Tibial nerve (tissue), 4 donors: ENCODE measurements around the gene SAPCD2. TPM values are rescaled to one million over a fixed set of nuclear protein-coding genes. Genes with fewer than 3 reads are reported as not detected.
"Not testable (repeated sequence)": the region's sequence is repeated elsewhere in the genome, so short reads cannot be mapped to it uniquely, and the experiment has no call there.

Source experiments
- DNase-seq, 2 donors: peaks; one replicate each; pipeline ENCODE4 v3.0.0-alpha.2; 2019; ENCODE audit warnings: low spot score in 2 of 2
- H3K27ac ChIP-seq, 4 donors: fragments of 200-600 bp; sonication (generic) in 3 of 4; one replicate each; pipeline ENCODE4 v1.5.1; 2017 to 2019; ENCODE audit warnings: mild to moderate bottlenecking in 1 of 4
- H3K27me3 ChIP-seq, 2 donors: fragments of 200-600 bp; sonication (generic) in 1 of 2; one replicate each; pipeline versions ENCODE4 v1.5.1 to v1.6.0; 2017 to 2019
- H3K36me3 ChIP-seq, 3 donors: fragments of 200-600 bp; sonication (generic); one replicate each; pipeline ENCODE4 v1.5.1; 2018 to 2019
- H3K4me1 ChIP-seq, 4 donors: fragments of 200-600 bp; sonication (generic) in 3 of 4; one replicate each; pipeline ENCODE4 v1.5.1; 2017 to 2019
- H3K4me3 ChIP-seq, 4 donors: fragments of 200-600 bp; sonication (generic) in 3 of 4; one replicate each; pipeline ENCODE4 v1.5.1; 2017 to 2019; ENCODE audit warnings: mild to moderate bottlenecking in 1 of 4, moderate library complexity in 1 of 4
- H3K9me3 ChIP-seq, 4 donors: fragments of 200-600 bp; sonication (generic) in 3 of 4; one replicate each; pipeline ENCODE4 v1.5.1; 2017 to 2019
- CTCF ChIP-seq, 5 experiments: fragments of 200-600 bp in 3 of 5; fragments of 450-650 bp in 2 of 5; sonication (generic) in 3 of 5; IDR thresholded peaks; one replicate each; pipeline ENCODE4 v1.5.1; 2016 to 2019; ENCODE audit warnings: antibody characterized with exemption in 5 of 5, mild to moderate bottlenecking in 3 of 5, moderate library complexity in 2 of 5
- EP300 ChIP-seq, 2 donors: sonication (generic); formaldehyde crosslinking; IDR thresholded peaks; one replicate each; pipeline ENCODE4 v1.6.1; 2017; ENCODE audit warnings: antibody characterized with exemption in 2 of 2, mild to moderate bottlenecking in 1 of 2
- POLR2A ChIP-seq, 2 donors: fragments of 450-650 bp; IDR thresholded peaks; one replicate each; pipeline ENCODE4 v1.6.1; 2017; ENCODE audit warnings: antibody characterized with exemption in 2 of 2, mild to moderate bottlenecking in 2 of 2, moderate library complexity in 2 of 2
- WGBS, 2 donors: methylation state at CpG; one replicate each; pipeline ENCODE4 v1.1.5; 2018; 5-methylcytosine and 5-hydroxymethylcytosine counted together
- total RNA-seq, 4 donors: library from RNA; depleted of rRNA; stranded (reverse); fragments of >200 nt; gene quantifications; one replicate each; pipeline ENCODE4 v1.1.0, GENCODE V29; 2016

Gene SAPCD2
- total RNA-seq = under 1 TPM in 2 of 4 donors, not detected in 2; 0.22 to 0.90 TPM

- DNase-seq = peak; percentile 65 to 66
- no peaks in the 10 kb centered on the region for H3K9me3 ChIP-seq
- TF ChIP-seq POLR2A (IDR thresholded peaks at IDR 0.05) (peak in 1 of 2 donors; percentile 27), EP300 (IDR thresholded peaks at IDR 0.05) (peak in 1 of 2 donors; percentile 12), CTCF (IDR thresholded peaks at IDR 0.05) (no peak)
- H3K4me3 ChIP-seq = peak within 1 kb of the TSS; percentile 17 to 50 (median 31)
- no peaks in the 10 kb centered on the region for H3K36me3 ChIP-seq
- H3K27ac ChIP-seq = peak within 1 kb of the TSS; percentile 53 to 91 (median 83)
- peaks cover 0 to 31% (median 13%) of the 10 kb centered on the region in 4 donors for H3K4me1 ChIP-seq
- H3K27me3 ChIP-seq = peaks cover 0 to 8% of the 10 kb centered on the region in 2 donors
- 1 to 3% methylated on average over 20 to 38 of the region's 74 CpGs for WGBS, 2 donors
Observed at GRCh38 chr9:137070201-137070905, at the start of gene SAPCD2. SAPCD2 (minus strand) TSS chr9:137070557; CDS start chr9:137070460, 97 bp downstream.

- DNase-seq = not testable (repeated sequence)
- 81 to 88% methylated on average over 12 of the region's 12 CpGs for WGBS, 2 donors
Observed at GRCh38 chr9:137118092-137118603, 47.8 kb upstream of the SAPCD2 start.

GRCh38 chr9:137117269-137117731 lies 46.9 kb upstream of the SAPCD2 start:
- WGBS, 2 donors = 73 to 76% methylated on average over 9 to 15 of the region's 15 CpGs
- Histone ChIP-seq H3K4me1 (peaks cover 0 to 19% (median 6%) of the 10 kb centered on the region in 4 donors), H3K27ac (no peak overlapping the region), H3K4me3 (no peak overlapping the region), H3K9me3 (no peaks in the 10 kb centered on the region), H3K27me3 (no peaks in the 10 kb centered on the region), H3K36me3 (peaks cover 0 to 12% (median 4%) of the 10 kb centered on the region in 3 donors)
- TF ChIP-seq POLR2A (IDR thresholded peaks at IDR 0.05) (no peak), CTCF (IDR thresholded peaks at IDR 0.05) (no peak), EP300 (IDR thresholded peaks at IDR 0.05) (no peak)
- no peak for DNase-seq

More at GRCh38 chr9:137118092-137118603, 47.8 kb upstream of the SAPCD2 start:
- not testable (repeated sequence) for H3K27me3 ChIP-seq, H3K36me3 ChIP-seq, H3K27ac ChIP-seq, H3K4me3 ChIP-seq, H3K9me3 ChIP-seq
- H3K4me1 ChIP-seq = peaks cover 0 to 19% (median 6%) of the 10 kb centered on the region in 4 donors

DNA sequence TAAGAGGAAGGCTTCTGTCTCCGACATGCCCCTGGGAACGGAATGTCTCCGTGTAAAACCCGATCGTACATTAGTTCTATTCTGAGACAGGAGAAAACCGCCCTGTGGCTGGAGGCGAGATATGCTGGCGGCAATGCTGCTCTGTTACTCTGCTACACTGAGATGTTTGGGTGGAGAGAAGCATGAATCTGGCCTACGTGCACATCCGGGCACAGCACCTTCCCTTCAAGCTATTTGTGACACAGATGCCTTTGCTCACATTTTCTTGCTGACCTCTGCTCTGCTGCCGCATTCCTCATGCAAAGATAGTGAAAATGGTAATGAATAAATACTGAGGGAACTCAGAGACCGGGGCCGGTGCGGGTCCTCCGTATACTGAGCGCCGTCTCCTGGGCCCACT lies 46.4 kb upstream of the SAPCD2 start:
- TF ChIP-seq EP300 (IDR thresholded peaks at IDR 0.05) = no peak
- TF ChIP-seq CTCF (IDR thresholded peaks at IDR 0.05) = no peak
- TF ChIP-seq POLR2A (IDR thresholded peaks at IDR 0.05) = no peak
- 46 to 61% methylated on average over 17 of the region's 17 CpGs for WGBS, 2 donors
- Histone ChIP-seq H3K4me1 (peaks cover 0 to 19% (median 6%) of the 10 kb centered on the region in 4 donors), H3K27me3 (no peaks in the 10 kb centered on the region), H3K27ac (no peak overlapping the region), H3K9me3 (no peaks in the 10 kb centered on the region), H3K36me3 (peaks cover 0 to 17% (median 6%) of the 10 kb centered on the region in 3 donors), H3K4me3 (no peak overlapping the region)
- no peak for DNase-seq

GRCh38 chr9:137116027-137116507 lies 45.7 kb upstream of the SAPCD2 start:
- WGBS, 2 donors = 66 to 80% methylated on average over 3 to 5 of the region's 6 CpGs
- H3K4me1 ChIP-seq = peaks cover 0 to 19% (median 6%) of the 10 kb centered on the region in 4 donors
- peaks cover 0 to 24% (median 6%) of the 10 kb centered on the region in 3 donors for H3K36me3 ChIP-seq
- no peaks in the 10 kb centered on the region for H3K27me3 ChIP-seq
- H3K4me3 ChIP-seq = no peak overlapping the region
- no peak overlapping the region for H3K27ac ChIP-seq
- no peaks in the 10 kb centered on the region for H3K9me3 ChIP-seq
- no peak for TF ChIP-seq CTCF (IDR thresholded peaks at IDR 0.05)
- TF ChIP-seq EP300 (IDR thresholded peaks at IDR 0.05) = no peak
- no peak for TF ChIP-seq POLR2A (IDR thresholded peaks at IDR 0.05)
- no peak for DNase-seq
